HL-60 (cell line): Measurements from ENCODE around the gene SEPTIN10.

Experiments
- GABPA ChIP-seq: IDR thresholded peaks from 2 replicates; pipeline ENCODE4 v1.6.1; 2012; ENCODE audit warnings: low read depth
- POLR2AphosphoS5 ChIP-seq: IDR thresholded peaks from 2 replicates; pipeline ENCODE4 v1.6.1; 2012; ENCODE audit warnings: low read depth
- SPI1 ChIP-seq: IDR thresholded peaks from 2 replicates; pipeline ENCODE4 v1.6.1; 2012; ENCODE audit warnings: low read depth, mild to moderate bottlenecking, borderline replicate concordance
- TF ChIP-seq, protein P1 (sequence below): IDR thresholded peaks from one replicate; pipeline ENCODE4 v1.5.1; 2011; ENCODE audit warnings: low read length, control low read depth, inconsistent platforms; ENCODE audit not compliant: insufficient read depth
- TF ChIP-seq, protein P2 (sequence below): IDR thresholded peaks from 2 replicates; pipeline ENCODE4 v1.6.1; 2012; ENCODE audit warnings: low read depth; ENCODE audit not compliant: insufficient replicate concordance

DNA sequence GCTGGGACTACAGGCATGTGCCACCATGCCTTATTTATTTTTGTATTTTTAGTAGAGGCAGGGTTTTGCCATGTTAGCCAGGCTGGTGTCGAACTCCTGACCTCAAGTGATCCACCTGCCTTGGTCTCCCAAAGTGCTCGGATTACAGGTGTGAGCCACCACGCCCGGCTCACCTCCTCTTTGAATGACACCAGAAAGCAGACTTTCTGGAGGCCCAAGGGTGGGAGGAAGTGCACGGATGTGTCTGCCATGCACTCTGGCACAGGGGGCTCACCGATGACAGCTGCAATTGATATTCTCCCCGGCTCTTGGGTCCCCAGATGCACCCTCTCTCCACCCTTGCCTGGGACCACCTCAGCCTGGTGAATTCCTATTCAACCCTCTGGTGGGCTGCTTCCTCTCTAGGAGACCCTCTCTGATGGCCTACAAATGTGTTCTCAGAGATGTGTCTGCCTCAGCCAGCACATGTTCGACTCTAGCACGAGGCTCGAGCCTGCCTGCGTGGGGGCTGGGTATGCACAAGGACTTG lies 87.3 kb downstream of the SEPTIN10 start:
- TF ChIP-seq, protein P1, sequence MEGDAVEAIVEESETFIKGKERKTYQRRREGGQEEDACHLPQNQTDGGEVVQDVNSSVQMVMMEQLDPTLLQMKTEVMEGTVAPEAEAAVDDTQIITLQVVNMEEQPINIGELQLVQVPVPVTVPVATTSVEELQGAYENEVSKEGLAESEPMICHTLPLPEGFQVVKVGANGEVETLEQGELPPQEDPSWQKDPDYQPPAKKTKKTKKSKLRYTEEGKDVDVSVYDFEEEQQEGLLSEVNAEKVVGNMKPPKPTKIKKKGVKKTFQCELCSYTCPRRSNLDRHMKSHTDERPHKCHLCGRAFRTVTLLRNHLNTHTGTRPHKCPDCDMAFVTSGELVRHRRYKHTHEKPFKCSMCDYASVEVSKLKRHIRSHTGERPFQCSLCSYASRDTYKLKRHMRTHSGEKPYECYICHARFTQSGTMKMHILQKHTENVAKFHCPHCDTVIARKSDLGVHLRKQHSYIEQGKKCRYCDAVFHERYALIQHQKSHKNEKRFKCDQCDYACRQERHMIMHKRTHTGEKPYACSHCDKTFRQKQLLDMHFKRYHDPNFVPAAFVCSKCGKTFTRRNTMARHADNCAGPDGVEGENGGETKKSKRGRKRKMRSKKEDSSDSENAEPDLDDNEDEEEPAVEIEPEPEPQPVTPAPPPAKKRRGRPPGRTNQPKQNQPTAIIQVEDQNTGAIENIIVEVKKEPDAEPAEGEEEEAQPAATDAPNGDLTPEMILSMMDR = no peak
- TF ChIP-seq, protein P2, sequence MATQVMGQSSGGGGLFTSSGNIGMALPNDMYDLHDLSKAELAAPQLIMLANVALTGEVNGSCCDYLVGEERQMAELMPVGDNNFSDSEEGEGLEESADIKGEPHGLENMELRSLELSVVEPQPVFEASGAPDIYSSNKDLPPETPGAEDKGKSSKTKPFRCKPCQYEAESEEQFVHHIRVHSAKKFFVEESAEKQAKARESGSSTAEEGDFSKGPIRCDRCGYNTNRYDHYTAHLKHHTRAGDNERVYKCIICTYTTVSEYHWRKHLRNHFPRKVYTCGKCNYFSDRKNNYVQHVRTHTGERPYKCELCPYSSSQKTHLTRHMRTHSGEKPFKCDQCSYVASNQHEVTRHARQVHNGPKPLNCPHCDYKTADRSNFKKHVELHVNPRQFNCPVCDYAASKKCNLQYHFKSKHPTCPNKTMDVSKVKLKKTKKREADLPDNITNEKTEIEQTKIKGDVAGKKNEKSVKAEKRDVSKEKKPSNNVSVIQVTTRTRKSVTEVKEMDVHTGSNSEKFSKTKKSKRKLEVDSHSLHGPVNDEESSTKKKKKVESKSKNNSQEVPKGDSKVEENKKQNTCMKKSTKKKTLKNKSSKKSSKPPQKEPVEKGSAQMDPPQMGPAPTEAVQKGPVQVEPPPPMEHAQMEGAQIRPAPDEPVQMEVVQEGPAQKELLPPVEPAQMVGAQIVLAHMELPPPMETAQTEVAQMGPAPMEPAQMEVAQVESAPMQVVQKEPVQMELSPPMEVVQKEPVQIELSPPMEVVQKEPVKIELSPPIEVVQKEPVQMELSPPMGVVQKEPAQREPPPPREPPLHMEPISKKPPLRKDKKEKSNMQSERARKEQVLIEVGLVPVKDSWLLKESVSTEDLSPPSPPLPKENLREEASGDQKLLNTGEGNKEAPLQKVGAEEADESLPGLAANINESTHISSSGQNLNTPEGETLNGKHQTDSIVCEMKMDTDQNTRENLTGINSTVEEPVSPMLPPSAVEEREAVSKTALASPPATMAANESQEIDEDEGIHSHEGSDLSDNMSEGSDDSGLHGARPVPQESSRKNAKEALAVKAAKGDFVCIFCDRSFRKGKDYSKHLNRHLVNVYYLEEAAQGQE = no peak
- TF ChIP-seq GABPA (no peak), POLR2AphosphoS5 (no peak), SPI1 (no peak)
